ENCODE data around the gene STRN3. TPM values are rescaled to one million over a fixed set of nuclear protein-coding genes. Genes with fewer than 3 reads are reported as not detected.

Gene STRN3
- total RNA-seq, 2 donors from 2014 or later, result 18.1 to 18.9 TPM

DNA sequence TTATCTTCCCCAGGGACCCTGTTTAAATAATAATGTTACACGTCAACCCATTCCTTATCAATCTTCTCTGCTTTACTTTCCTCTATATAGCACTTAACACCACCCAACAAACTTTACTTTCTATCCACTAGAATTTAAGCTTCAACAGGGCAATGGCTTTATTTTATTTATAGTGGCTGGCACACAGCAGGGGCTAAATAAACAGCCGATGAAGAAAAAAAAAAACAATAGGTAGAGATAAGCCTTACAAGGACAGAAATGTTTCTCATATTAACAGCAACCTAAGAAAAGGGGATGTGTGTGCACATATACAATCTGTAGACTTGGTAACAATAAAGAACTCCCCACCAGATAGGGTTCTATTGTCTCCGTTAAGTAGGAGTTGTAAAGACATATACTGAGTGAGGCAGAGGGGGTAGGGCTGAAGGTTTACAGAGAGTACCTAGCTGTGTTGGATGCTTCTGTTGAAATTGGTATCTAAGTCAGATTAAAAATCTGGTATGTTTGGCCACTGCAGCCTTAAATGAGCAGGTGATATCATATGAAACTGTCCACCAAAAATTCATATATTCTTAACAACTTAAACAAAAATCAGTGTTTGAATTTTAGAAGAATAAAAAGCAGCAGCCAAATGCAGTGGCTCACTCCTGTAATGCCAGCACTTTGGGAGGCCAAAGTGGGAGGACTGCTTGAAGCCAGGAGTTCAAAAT, 25.4 kb downstream of the STRN3 start:
- TF ChIP-seq, protein P1, sequence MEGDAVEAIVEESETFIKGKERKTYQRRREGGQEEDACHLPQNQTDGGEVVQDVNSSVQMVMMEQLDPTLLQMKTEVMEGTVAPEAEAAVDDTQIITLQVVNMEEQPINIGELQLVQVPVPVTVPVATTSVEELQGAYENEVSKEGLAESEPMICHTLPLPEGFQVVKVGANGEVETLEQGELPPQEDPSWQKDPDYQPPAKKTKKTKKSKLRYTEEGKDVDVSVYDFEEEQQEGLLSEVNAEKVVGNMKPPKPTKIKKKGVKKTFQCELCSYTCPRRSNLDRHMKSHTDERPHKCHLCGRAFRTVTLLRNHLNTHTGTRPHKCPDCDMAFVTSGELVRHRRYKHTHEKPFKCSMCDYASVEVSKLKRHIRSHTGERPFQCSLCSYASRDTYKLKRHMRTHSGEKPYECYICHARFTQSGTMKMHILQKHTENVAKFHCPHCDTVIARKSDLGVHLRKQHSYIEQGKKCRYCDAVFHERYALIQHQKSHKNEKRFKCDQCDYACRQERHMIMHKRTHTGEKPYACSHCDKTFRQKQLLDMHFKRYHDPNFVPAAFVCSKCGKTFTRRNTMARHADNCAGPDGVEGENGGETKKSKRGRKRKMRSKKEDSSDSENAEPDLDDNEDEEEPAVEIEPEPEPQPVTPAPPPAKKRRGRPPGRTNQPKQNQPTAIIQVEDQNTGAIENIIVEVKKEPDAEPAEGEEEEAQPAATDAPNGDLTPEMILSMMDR (IDR thresholded peaks at IDR 0.05), result no peak
- no peak for TF ChIP-seq POLR2A (IDR thresholded peaks at IDR 0.05)
- whole genome bisulfite sequencing, 2 donors, result 30 to 36% methylated on average over 3 of the region's 3 CpGs
- DNase-seq, result no peak
- Histone ChIP-seq H3K36me3 (replicated peaks in 1 of 2; ENCODE audit: insufficient read depth in 1 of 2, low read depth in 2 of 2) (no peaks in the 10 kb centered on the region), H3K4me1 (peaks cover 15% of the 10 kb centered on the region), H3K9me3 (no peaks in the 10 kb centered on the region), H3K27me3 (no peaks in the 10 kb centered on the region), H3K4me3 (no peak overlapping the region), H3K27ac (no peak overlapping the region)
- intact Hi-C loops (cut with DNase I), result no loop called here
- ATAC-seq, result no peak

DNA sequence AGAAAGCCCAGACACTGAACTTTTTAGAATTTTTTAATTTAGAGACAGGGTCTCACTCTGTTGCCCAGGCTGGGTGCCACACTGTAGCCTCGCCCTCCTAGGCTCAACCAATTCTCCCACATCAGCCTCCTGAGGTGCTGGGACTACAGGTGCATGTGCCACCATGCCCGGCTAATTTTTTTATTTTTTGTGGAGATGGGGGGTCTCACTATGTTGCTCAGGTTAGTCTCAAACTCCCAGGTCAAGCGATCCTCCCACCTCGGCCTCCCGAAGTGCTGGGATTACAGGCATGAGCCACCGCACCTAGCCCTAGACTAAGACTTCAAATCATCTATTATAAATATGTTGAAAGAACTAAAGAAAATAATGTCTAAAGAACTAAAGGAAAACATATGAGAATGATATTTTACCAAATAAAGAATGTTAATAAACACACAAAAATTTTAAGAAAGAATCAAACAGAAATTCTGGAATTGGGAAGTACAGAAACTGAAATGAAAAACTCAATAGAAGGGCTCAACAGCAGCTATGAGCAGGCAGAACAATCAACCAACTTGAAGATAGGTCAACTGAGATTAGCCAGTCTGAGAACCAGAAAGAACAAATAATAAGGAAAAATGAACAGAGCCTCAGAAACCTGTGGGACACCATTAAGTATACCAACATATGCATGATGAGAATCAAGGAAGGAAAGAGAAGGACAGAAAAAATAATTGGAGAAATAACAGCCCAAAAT, 27.0 kb downstream of the STRN3 start:
- Histone ChIP-seq H3K4me3 (no peak overlapping the region), H3K9me3 (no peaks in the 10 kb centered on the region), H3K36me3 (replicated peaks in 1 of 2; ENCODE audit: insufficient read depth in 1 of 2, low read depth in 2 of 2) (no peaks in the 10 kb centered on the region), H3K27me3 (no peaks in the 10 kb centered on the region), H3K4me1 (peaks cover 24% of the 10 kb centered on the region), H3K27ac (no peak overlapping the region)
- 96 to 97% methylated on average over 6 of the region's 6 CpGs for WGBS, 2 donors
- ATAC-seq (no peak), DNase-seq (no peak)
- TF ChIP-seq, protein P1 (IDR thresholded peaks at IDR 0.05), result no peak
- TF ChIP-seq POLR2A (IDR thresholded peaks at IDR 0.05), result no peak
- intact Hi-C loops (cut with DNase I), result no loop called here

DNA sequence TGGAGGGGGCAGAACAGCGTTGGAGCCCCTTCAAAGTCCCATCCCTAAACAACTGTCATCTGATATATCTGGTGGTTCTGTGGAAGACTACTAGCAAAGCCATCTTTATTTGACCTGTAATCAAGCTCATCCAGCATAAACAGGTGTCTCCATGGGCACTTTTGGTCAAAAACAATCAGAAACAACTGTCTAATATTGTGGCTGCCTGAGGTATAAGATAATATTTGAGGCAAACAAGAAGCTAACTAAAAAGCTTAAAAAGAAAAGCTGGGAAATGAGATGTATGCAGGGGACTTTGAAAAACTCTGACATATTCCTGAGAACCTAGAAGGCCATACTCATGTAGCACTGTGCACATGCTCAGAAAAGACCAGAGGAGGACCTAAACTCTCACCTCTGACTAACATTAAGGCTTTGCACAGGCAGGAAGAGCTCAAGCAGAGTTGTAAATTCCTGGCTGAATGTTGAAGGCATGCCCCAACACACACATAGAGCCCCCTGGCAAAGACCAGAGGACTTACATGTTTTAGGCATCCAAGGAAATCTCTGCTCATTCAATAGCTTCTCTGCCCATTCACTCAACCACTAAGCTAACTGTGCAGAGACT, 28.0 kb downstream of the STRN3 start:
- ATAC-seq (no peak), DNase-seq (no peak)
- intact Hi-C loops (cut with DNase I), result no loop called here
- no peaks in the 10 kb centered on the region for H3K27me3 ChIP-seq
- no peaks in the 10 kb centered on the region for H3K36me3 ChIP-seq (replicated peaks in 1 of 2; ENCODE audit: insufficient read depth in 1 of 2, low read depth in 2 of 2)
- no peak for TF ChIP-seq POLR2A (IDR thresholded peaks at IDR 0.05)
- TF ChIP-seq, protein P1 (IDR thresholded peaks at IDR 0.05), result no peak
- no peak overlapping the region for H3K27ac ChIP-seq
- 90 to 100% methylated on average over 1 of the region's 1 CpG for WGBS, 2 donors
- H3K9me3 ChIP-seq, result no peaks in the 10 kb centered on the region
- H3K4me3 ChIP-seq, result no peak overlapping the region
- peaks cover 28% of the 10 kb centered on the region for H3K4me1 ChIP-seq

DNA sequence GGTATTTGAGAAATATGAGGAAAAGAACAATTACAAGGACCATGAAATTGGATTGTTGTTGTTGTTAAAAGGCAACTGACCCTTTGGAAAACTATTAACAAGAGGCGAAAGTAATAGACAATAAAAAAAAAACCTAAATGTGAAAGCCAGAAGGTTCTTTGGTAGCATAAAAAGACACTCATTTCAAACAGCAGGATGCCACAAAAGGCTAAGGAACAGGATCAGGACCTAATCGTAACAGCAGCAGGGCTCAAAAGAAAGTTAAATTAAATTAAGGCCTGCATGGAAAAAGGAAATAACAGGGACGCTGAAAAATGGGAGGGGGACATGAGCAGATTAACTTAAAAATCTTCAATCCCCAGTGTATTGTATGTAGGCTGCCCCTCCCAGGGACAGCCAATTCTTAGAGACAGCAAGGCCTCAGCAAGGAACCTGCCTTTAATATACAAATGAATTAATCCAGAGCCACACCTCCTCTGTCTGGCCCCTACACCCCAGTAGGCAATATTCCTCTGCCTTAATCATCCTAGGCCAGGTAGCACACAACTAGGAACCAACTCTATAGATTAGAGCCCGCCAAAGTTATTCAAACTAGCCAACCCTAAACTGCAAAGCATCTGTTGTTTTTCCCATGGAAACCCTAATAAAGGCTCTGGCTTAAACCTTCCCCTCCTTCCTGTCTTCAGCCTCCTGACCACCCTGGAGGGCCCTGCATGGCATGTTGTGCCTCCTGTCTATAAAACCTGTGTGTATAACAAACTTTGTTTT, 29.1 kb downstream of the STRN3 start:
- no peak overlapping the region for H3K4me3 ChIP-seq
- no peak overlapping the region for H3K27ac ChIP-seq
- intact Hi-C loops (cut with DNase I), result no loop called here
- TF ChIP-seq, protein P1 (IDR thresholded peaks at IDR 0.05), result no peak
- TF ChIP-seq POLR2A (IDR thresholded peaks at IDR 0.05), result no peak
- ATAC-seq, result no peak
- no peak for DNase-seq
- H3K4me1 ChIP-seq, result peaks cover 28% of the 10 kb centered on the region
- H3K36me3 ChIP-seq (replicated peaks in 1 of 2; ENCODE audit: insufficient read depth in 1 of 2, low read depth in 2 of 2), result no peaks in the 10 kb centered on the region
- no peaks in the 10 kb centered on the region for H3K9me3 ChIP-seq
- WGBS, 2 donors, result 69 to 75% methylated on average over 4 of the region's 4 CpGs
- no peaks in the 10 kb centered on the region for H3K27me3 ChIP-seq
